ENCODE results near the gene ATG2B.

The ATG2B gene

GRCh38 chr14:96362965-96363750, at the start of gene ATG2B, which contains the start of gene GSKIP:
Gene ATG2B (minus strand): TSS chr14:96363341. CDS start chr14:96362976, 365 bp downstream.
Gene GSKIP (plus strand): TSS chr14:96363526. CDS start chr14:96382248, 18,722 bp downstream.
- peak; percentile 97 for DNase-seq

- no peak for DNase-seq
Observed at GRCh38 chr14:96410119-96410518, 47.0 kb upstream of the ATG2B start.

GRCh38 chr14:96409701-96410100, 46.6 kb upstream of the ATG2B start:
- DNase-seq = no peak

GRCh38 chr14:96408608-96409007, 45.5 kb upstream of the ATG2B start:
- no peak for DNase-seq

- DNase-seq = no peak
Observed at GRCh38 chr14:96407935-96408570, 44.9 kb upstream of the ATG2B start.

GRCh38 chr14:96405677-96406076, 42.5 kb upstream of the ATG2B start:
- DNase-seq = no peak

GRCh38 chr14:96403409-96403808, 40.3 kb upstream of the ATG2B start:
- DNase-seq = no peak

GRCh38 chr14:96400495-96400894, 37.4 kb upstream of the ATG2B start:
- DNase-seq = no peak

- DNase-seq = no peak
Observed at GRCh38 chr14:96399405-96399804, 36.3 kb upstream of the ATG2B start.

- DNase-seq = no peak
Observed at GRCh38 chr14:96398921-96399320, 35.8 kb upstream of the ATG2B start.

GRCh38 chr14:96398432-96398831, 35.3 kb upstream of the ATG2B start:
- no peak for DNase-seq

- no peak for DNase-seq
Observed at GRCh38 chr14:96394047-96394815, 31.1 kb upstream of the ATG2B start.

GRCh38 chr14:96393071-96393691, 30.0 kb upstream of the ATG2B start:
- DNase-seq = peak; percentile 5

GRCh38 chr14:96391293-96392118, 28.4 kb upstream of the ATG2B start:
- DNase-seq = peak; percentile 96

- DNase-seq = no peak
Observed at GRCh38 chr14:96390965-96391292, 27.8 kb upstream of the ATG2B start.

- no peak for DNase-seq
Observed at GRCh38 chr14:96385385-96385784, 22.2 kb upstream of the ATG2B start.

GRCh38 chr14:96384740-96385139, 21.6 kb upstream of the ATG2B start:
- DNase-seq = no peak

- peak; percentile 25 for DNase-seq
Observed at GRCh38 chr14:96384053-96384452, 20.9 kb upstream of the ATG2B start.

- no peak for DNase-seq
Observed at GRCh38 chr14:96383445-96383844, 20.3 kb upstream of the ATG2B start.

GRCh38 chr14:96380735-96381134, 17.6 kb upstream of the ATG2B start:
- no peak for DNase-seq

GRCh38 chr14:96376093-96376492, 13.0 kb upstream of the ATG2B start:
- DNase-seq = no peak

GRCh38 chr14:96373538-96373937, 10.4 kb upstream of the ATG2B start:
- no peak for DNase-seq
